NT2/D1 (cell line): ENCODE results near the gene FBXO10.

Source experiments
- YY1 ChIP-seq: IDR thresholded peaks from 2 replicates; pipeline ENCODE4 v1.6.1; 2011; ENCODE audit not compliant: insufficient read length, insufficient read depth
- ZNF274 ChIP-seq: IDR thresholded peaks from 2 replicates; pipeline ENCODE4 v1.6.1; 2011; ENCODE audit warnings: mild to moderate bottlenecking, low read depth, low read length

- TF ChIP-seq ZNF274 (no peak), YY1 (no peak)
These were observed 104.1 kb downstream of the FBXO10 start for GRCh38 chr9:37471942-37472684.
